BE2C (cell line): Measurements from ENCODE around the gene ABCA8.

Experiments
- DNase-seq: peaks from one replicate; pipeline ENCODE4 v3.0.0-alpha.2; 2020
- H3K27me3 ChIP-seq: fragments of 250-450 bp; sonication (Bioruptor Pico); 2 replicates; pipeline ENCODE4 v1.5.1; 2020; ENCODE audit warnings: mild to moderate bottlenecking
- H3K36me3 ChIP-seq: fragments of 250-450 bp; sonication (Bioruptor Pico); 2 replicates; pipeline ENCODE4 v1.5.1; 2020; ENCODE audit warnings: mild to moderate bottlenecking
- H3K4me1 ChIP-seq: fragments of 250-450 bp; sonication (Bioruptor Pico); 2 replicates; pipeline ENCODE4 v1.5.1; 2020
- H3K4me3 ChIP-seq: 2 replicates; pipeline ENCODE4 v1.5.1; 2011; ENCODE audit warnings: low read depth, low read length
- H3K9me3 ChIP-seq: fragments of 250-450 bp; sonication (Bioruptor Pico); 2 replicates; pipeline ENCODE4 v1.5.1; 2020
- CTCF ChIP-seq: IDR thresholded peaks from 2 replicates; pipeline ENCODE4 v1.5.1; 2012; ENCODE audit warnings: mild to moderate bottlenecking, low read depth, low read length

The ABCA8 gene

GRCh38 chr17:68867759-68868516 is 87.3 kb downstream of the ABCA8 start:
- Histone ChIP-seq H3K27me3 (no peaks in the 10 kb centered on the region), H3K4me3 (no peak overlapping the region), H3K9me3 (no peaks in the 10 kb centered on the region), H3K4me1 (no peaks in the 10 kb centered on the region), H3K36me3 (no peaks in the 10 kb centered on the region)
- TF ChIP-seq CTCF, result no peak
- no peak for DNase-seq

- H3K36me3 ChIP-seq, result no peaks in the 10 kb centered on the region
- no peaks in the 10 kb centered on the region for H3K4me1 ChIP-seq
- H3K27me3 ChIP-seq, result no peaks in the 10 kb centered on the region
- no peaks in the 10 kb centered on the region for H3K9me3 ChIP-seq
- TF ChIP-seq CTCF, result no peak
- no peak overlapping the region for H3K4me3 ChIP-seq
- DNase-seq, result no peak
These were observed 89.6 kb downstream of the ABCA8 start for GRCh38 chr17:68865584-68865983.

DNA sequence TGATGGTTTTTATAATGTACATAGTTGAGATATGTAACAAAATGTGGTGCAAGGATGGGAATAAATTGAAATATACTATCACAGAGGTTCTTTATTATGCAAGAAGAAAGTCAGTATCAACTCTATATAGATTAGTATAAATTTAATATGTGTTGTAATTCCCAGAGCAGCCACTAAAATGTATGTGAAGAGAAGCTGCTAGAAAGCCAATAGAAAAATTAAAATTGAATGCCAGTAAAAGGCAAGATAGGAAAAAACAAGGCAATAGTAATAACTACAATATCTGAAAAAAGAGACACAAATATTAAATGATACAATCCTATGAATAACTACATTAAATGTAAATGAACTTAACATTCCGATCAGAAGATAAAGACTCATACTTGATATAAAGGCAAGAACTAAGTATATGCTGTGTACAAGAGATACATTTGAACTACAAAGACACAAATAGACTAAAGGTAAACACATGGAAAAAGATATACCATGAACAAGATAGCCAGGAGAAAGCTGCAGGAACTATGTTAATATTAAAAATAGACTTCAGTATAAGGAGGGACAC is 92.0 kb downstream of the ABCA8 start:
- no peak overlapping the region for H3K4me3 ChIP-seq
- no peaks in the 10 kb centered on the region for H3K9me3 ChIP-seq
- H3K36me3 ChIP-seq, result no peaks in the 10 kb centered on the region
- TF ChIP-seq CTCF, result no peak
- no peaks in the 10 kb centered on the region for H3K27me3 ChIP-seq
- no peak for DNase-seq
- H3K4me1 ChIP-seq, result no peaks in the 10 kb centered on the region

DNA sequence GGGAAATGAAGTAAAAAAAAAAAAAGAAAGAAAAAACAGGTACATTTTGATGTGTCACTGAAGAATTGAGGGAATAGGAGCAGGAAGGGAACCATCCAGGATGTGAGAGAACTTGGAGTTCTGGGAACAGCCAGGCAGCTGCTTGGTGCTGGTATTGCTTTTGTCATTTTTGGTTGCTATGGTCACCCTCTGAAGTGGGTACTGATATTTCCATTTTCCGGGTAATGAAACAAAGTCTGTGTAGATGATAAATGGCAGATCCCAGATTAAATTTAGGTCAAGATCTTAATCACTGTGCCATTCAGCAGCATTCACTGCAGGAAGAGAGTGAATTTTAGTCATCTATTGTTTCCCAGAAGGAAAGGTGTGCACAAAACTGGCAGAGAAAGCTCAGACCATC is 93.6 kb downstream of the ABCA8 start:
- Histone ChIP-seq H3K27me3 (no peaks in the 10 kb centered on the region), H3K9me3 (no peaks in the 10 kb centered on the region), H3K36me3 (no peaks in the 10 kb centered on the region), H3K4me3 (no peak overlapping the region), H3K4me1 (no peaks in the 10 kb centered on the region)
- DNase-seq, result no peak
- no peak for TF ChIP-seq CTCF

- DNase-seq, result no peak
These were observed 94.3 kb downstream of the ABCA8 start for GRCh38 chr17:68860941-68861340.

More at GRCh38 chr17:68860941-68861340, 94.3 kb downstream of the ABCA8 start:
- H3K4me3 ChIP-seq, result no peak overlapping the region
- H3K36me3 ChIP-seq, result no peaks in the 10 kb centered on the region
- no peaks in the 10 kb centered on the region for H3K27me3 ChIP-seq
- H3K4me1 ChIP-seq, result no peaks in the 10 kb centered on the region
- TF ChIP-seq CTCF, result no peak
- H3K9me3 ChIP-seq, result no peaks in the 10 kb centered on the region
